HL-60 (cell line): ENCODE results near the gene FANCE.
A peak's percentile ranks its signal among the peaks of the same experiment; 100 is the strongest.

Source experiments
- DNase-seq, 2 experiments: peaks; one replicate each; pipeline ENCODE4 v3.0.0-alpha.2; 2010 to 2020; ENCODE audit warnings: low read depth in 1 of 2, low spot score in 1 of 2
- H3K27ac ChIP-seq: fragments of 250-450 bp; sonication (Bioruptor Pico); replicated peaks from 2 replicates; pipeline ENCODE4 v1.5.1; 2020; ENCODE audit warnings: mild to moderate bottlenecking, moderate library complexity
- H3K27me3 ChIP-seq: fragments of 250-450 bp; sonication (Bioruptor Pico); 2 replicates; pipeline ENCODE4 v1.5.1; 2021; ENCODE audit warnings: mild to moderate bottlenecking, moderate library complexity; ENCODE audit not compliant: insufficient read depth, poor library complexity, severe bottlenecking
- H3K4me3 ChIP-seq: replicated peaks from 2 replicates; pipeline ENCODE4 v1.5.1; 2011; ENCODE audit warnings: mild to moderate bottlenecking, control low read depth, low read length; ENCODE audit not compliant: insufficient read depth
- GABPA ChIP-seq: IDR thresholded peaks from 2 replicates; pipeline ENCODE4 v1.6.1; 2012; ENCODE audit warnings: low read depth
- POLR2AphosphoS5 ChIP-seq: IDR thresholded peaks from 2 replicates; pipeline ENCODE4 v1.6.1; 2012; ENCODE audit warnings: low read depth
- SPI1 ChIP-seq: IDR thresholded peaks from 2 replicates; pipeline ENCODE4 v1.6.1; 2012; ENCODE audit warnings: low read depth, mild to moderate bottlenecking, borderline replicate concordance
- TF ChIP-seq, protein P1 (sequence below): IDR thresholded peaks from one replicate; pipeline ENCODE4 v1.5.1; 2011; ENCODE audit warnings: low read length, control low read depth, inconsistent platforms; ENCODE audit not compliant: insufficient read depth
- TF ChIP-seq, protein P2 (sequence below): IDR thresholded peaks from 2 replicates; pipeline ENCODE4 v1.6.1; 2012; ENCODE audit warnings: low read depth; ENCODE audit not compliant: insufficient replicate concordance

Gene FANCE

DNA sequence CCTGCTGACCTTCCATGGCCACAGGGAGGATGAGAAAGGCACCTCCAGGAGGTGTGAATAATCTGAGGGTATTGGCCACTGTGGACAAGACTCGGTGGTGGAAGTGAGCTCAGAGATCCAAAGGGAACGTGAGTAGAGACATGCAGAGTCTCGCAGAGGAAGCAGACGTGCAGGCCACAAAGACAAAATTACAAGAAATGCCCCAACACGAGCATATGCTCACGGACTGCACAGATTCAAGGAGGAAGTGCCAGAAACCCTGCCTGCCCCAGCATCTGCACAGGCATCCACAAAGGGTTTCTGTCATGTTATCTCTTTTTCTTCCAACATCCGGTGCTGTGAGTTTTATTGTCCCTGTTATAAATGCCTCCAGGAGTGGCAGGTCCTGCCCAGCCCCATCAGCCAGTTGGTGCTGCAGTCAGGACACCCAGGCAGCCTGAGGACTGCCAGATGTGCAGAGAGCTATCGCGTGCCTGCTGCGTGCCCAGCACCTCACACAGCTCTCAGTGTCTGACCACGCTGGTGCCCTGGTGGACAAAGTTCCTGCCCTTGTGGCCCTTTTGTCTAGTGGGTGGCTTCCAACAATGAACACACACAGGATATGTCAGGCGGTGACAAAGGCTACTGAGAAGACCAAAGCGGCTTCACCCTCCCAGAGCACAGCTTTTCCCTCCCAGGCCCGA is 34.0 kb upstream of the FANCE start:
- TF ChIP-seq, protein P1, sequence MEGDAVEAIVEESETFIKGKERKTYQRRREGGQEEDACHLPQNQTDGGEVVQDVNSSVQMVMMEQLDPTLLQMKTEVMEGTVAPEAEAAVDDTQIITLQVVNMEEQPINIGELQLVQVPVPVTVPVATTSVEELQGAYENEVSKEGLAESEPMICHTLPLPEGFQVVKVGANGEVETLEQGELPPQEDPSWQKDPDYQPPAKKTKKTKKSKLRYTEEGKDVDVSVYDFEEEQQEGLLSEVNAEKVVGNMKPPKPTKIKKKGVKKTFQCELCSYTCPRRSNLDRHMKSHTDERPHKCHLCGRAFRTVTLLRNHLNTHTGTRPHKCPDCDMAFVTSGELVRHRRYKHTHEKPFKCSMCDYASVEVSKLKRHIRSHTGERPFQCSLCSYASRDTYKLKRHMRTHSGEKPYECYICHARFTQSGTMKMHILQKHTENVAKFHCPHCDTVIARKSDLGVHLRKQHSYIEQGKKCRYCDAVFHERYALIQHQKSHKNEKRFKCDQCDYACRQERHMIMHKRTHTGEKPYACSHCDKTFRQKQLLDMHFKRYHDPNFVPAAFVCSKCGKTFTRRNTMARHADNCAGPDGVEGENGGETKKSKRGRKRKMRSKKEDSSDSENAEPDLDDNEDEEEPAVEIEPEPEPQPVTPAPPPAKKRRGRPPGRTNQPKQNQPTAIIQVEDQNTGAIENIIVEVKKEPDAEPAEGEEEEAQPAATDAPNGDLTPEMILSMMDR: no peak
- peak; percentile 49 for TF ChIP-seq GABPA
- TF ChIP-seq, protein P2, sequence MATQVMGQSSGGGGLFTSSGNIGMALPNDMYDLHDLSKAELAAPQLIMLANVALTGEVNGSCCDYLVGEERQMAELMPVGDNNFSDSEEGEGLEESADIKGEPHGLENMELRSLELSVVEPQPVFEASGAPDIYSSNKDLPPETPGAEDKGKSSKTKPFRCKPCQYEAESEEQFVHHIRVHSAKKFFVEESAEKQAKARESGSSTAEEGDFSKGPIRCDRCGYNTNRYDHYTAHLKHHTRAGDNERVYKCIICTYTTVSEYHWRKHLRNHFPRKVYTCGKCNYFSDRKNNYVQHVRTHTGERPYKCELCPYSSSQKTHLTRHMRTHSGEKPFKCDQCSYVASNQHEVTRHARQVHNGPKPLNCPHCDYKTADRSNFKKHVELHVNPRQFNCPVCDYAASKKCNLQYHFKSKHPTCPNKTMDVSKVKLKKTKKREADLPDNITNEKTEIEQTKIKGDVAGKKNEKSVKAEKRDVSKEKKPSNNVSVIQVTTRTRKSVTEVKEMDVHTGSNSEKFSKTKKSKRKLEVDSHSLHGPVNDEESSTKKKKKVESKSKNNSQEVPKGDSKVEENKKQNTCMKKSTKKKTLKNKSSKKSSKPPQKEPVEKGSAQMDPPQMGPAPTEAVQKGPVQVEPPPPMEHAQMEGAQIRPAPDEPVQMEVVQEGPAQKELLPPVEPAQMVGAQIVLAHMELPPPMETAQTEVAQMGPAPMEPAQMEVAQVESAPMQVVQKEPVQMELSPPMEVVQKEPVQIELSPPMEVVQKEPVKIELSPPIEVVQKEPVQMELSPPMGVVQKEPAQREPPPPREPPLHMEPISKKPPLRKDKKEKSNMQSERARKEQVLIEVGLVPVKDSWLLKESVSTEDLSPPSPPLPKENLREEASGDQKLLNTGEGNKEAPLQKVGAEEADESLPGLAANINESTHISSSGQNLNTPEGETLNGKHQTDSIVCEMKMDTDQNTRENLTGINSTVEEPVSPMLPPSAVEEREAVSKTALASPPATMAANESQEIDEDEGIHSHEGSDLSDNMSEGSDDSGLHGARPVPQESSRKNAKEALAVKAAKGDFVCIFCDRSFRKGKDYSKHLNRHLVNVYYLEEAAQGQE: no peak
- TF ChIP-seq POLR2AphosphoS5: 0 out of 2 replicates have a peak, but pooled peaks have one; percentile 25
- peak; percentile 90 for TF ChIP-seq SPI1
- peak in 1 of 2 experiments; percentile 64 for DNase-seq
- Histone ChIP-seq H3K27ac (no peak overlapping the region), H3K4me3 (no peak overlapping the region), H3K27me3 (no peaks in the 10 kb centered on the region)

DNA sequence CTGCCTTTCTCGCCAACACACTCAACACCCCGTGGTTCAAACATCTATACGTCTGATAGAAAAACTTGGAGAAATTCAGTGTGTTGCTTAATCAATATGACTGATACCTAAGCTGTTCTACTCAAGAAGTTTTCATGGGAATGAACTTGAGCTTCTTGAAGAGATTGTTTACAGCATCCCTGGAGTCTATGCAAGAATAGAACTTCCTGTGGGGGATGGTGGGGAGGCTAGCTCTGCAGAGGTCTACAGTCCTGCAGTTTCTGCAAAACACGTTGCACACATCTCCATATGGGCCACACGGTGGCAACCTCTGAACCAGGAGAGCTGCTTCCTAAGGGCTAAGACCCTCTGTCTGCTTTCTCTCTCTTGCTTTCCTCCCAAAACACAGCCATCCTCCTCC is 32.7 kb upstream of the FANCE start:
- Histone ChIP-seq H3K27ac (no peak overlapping the region), H3K4me3 (no peak overlapping the region), H3K27me3 (no peaks in the 10 kb centered on the region)
- peak; percentile 39 to 45 for DNase-seq
- TF ChIP-seq, protein P2: no peak
- TF ChIP-seq GABPA (no peak), POLR2AphosphoS5 (no peak), SPI1 (no peak)
- TF ChIP-seq, protein P1: no peak

DNA sequence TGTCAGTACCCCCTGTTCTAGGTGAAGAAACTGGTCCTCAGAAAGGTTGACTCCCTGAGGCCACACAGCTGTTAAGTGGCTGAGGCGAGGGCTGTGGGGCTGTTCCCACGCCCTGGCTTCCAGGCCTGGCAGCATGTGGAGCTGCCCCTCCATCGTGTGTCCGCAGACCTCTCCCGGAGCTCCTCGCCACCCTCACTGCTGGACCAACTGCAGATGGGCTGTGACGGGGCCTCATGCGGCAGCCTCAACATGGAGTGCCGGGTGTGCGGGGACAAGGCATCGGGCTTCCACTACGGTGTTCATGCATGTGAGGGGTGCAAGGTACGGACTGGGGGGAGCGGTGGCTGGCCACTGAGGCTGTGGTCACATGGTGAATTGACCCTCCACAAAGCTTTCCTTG is 32.2 kb upstream of the FANCE start:
- Histone ChIP-seq H3K27ac (no peak overlapping the region), H3K4me3 (no peak overlapping the region), H3K27me3 (no peaks in the 10 kb centered on the region)
- TF ChIP-seq GABPA: no peak
- DNase-seq: no peak

DNA sequence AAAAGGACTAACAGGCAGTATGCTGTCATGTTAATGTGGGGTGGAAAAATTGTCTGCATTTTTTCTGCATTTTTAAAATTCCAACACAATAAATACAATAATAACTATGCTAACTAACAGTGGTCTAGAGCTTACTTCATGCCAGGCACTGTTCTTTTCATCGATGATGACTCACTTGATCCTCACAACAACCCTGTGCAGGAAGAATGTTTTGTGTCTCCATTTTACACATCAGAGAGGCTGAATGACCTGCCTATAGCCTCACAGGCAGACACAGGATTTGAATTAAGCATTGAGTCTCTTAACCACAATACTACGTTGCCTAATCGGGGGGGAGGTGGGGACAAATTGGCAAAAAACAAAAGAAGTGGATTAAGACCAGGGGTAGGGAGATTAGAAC is 26.9 kb upstream of the FANCE start:
- H3K4me3 ChIP-seq: no peak overlapping the region
- H3K27me3 ChIP-seq: no peaks in the 10 kb centered on the region
- DNase-seq: no peak
- TF ChIP-seq, protein P2: no peak
- TF ChIP-seq POLR2AphosphoS5 (no peak), SPI1 (no peak), GABPA (no peak)
- TF ChIP-seq, protein P1: no peak
- H3K27ac ChIP-seq: no peak overlapping the region
